Epithelial cell of alveolus of lung (primary cell): ENCODE measurements around the gene MAGI3. TPM values are rescaled to one million over a fixed set of nuclear protein-coding genes. Genes with fewer than 3 reads are reported as not detected.

Experiments
- total RNA-seq: library from RNA; depleted of rRNA; stranded (reverse); fragments of >200 nt; gene quantifications from 2 replicates; pipeline ENCODE4 v1.2.1, GENCODE V29; 2015

Gene MAGI3
- total RNA-seq, result 4.9 and 10.2 TPM in 2 replicates

GRCh38 chr1:113389953-113390834, at the start of gene MAGI3:
MAGI3 (plus strand) TSS chr1:113390515; CDS start chr1:113391034, 519 bp downstream.

